Stimulated activated CD8-positive, alpha-beta memory T cell treated with anti-CD3 and anti-CD28 coated beads, Interleukin-15, amount 100 ng/mL, for 4 hours (primary cell): ENCODE data around the gene NPB.

ENCODE experiments used
- DNase-seq, 2 donors: peaks; one replicate each; pipeline ENCODE4 v3.0.0-alpha.2; 2020; ENCODE audit warnings: low read depth in 2 of 2

NPB gene

GRCh38 chr17:81925860-81926450, 23.9 kb downstream of the NPB start:
- DNase-seq = no peak

GRCh38 chr17:81926451-81927151, 24.6 kb downstream of the NPB start:
- peak; percentile 45 to 57 for DNase-seq

- DNase-seq = no peak
Measured at GRCh38 chr17:81927152-81927652, 25.2 kb downstream of the NPB start.

GRCh38 chr17:81927653-81928543, 25.9 kb downstream of the NPB start, which contains the start of gene MAFG:
Gene MAFG (minus strand): TSS chr17:81927735. CDS start chr17:81923185, 4,550 bp downstream.
- DNase-seq = peak; percentile 74 to 81

GRCh38 chr17:81928544-81929252, 26.7 kb downstream of the NPB start:
- DNase-seq = no peak

- DNase-seq = no peak
Measured at GRCh38 chr17:81929253-81930141, 27.5 kb downstream of the NPB start.

GRCh38 chr17:81930142-81931125, 28.4 kb downstream of the NPB start:
- DNase-seq = no peak

- no peak for DNase-seq
Measured at GRCh38 chr17:81931189-81931556, 29.1 kb downstream of the NPB start.

GRCh38 chr17:81931557-81932332, 29.7 kb downstream of the NPB start:
- DNase-seq = no peak

- no peak for DNase-seq
Measured at GRCh38 chr17:81932333-81932983, 30.4 kb downstream of the NPB start.

GRCh38 chr17:81933178-81933699, 31.2 kb downstream of the NPB start:
- no peak for DNase-seq

GRCh38 chr17:81934098-81934757, 32.2 kb downstream of the NPB start:
- no peak for DNase-seq

- no peak for DNase-seq
Measured at GRCh38 chr17:81934850-81935708, 33.0 kb downstream of the NPB start.

- DNase-seq = no peak
Measured at GRCh38 chr17:81935709-81936084, 33.7 kb downstream of the NPB start.

GRCh38 chr17:81939218-81939617, 37.2 kb downstream of the NPB start:
- no peak for DNase-seq

- no peak for DNase-seq
Measured at GRCh38 chr17:81939881-81940385, 37.9 kb downstream of the NPB start.
